Measurements from ENCODE around the gene CEP126.
"Not testable (repeated sequence)": the region's sequence is repeated elsewhere in the genome, so short reads cannot be mapped to it uniquely, and the experiment has no call there.

Gene CEP126

GRCh38 chr11:101940901-101941520, 26.2 kb downstream of the CEP126 start:
- no peak for DNase-seq

- DNase-seq: no peak
These were observed 30.1 kb downstream of the CEP126 start for GRCh38 chr11:101944923-101945322.

- DNase-seq: no peak
These were observed 30.6 kb downstream of the CEP126 start for GRCh38 chr11:101945448-101945847.

- DNase-seq: no peak
These were observed 34.9 kb downstream of the CEP126 start for GRCh38 chr11:101949680-101950220.

GRCh38 chr11:101955278-101955677, 40.5 kb downstream of the CEP126 start:
- DNase-seq: no peak

- DNase-seq: no peak
These were observed 40.9 kb downstream of the CEP126 start for GRCh38 chr11:101955701-101956100.

- no peak for DNase-seq
These were observed 45.4 kb downstream of the CEP126 start for GRCh38 chr11:101960231-101960630.

- DNase-seq: not testable (repeated sequence)
These were observed 49.4 kb downstream of the CEP126 start for GRCh38 chr11:101964200-101964599.

- peak; percentile 32 for DNase-seq
These were observed 59.4 kb downstream of the CEP126 start for GRCh38 chr11:101974255-101974654.

- no peak for DNase-seq
These were observed 60.0 kb downstream of the CEP126 start for GRCh38 chr11:101974771-101975170.

- no peak for DNase-seq
These were observed 60.9 kb downstream of the CEP126 start for GRCh38 chr11:101975734-101976133.

- no peak for DNase-seq
These were observed 72.6 kb downstream of the CEP126 start for GRCh38 chr11:101987370-101987769.

- no peak for DNase-seq
These were observed 78.4 kb downstream of the CEP126 start for GRCh38 chr11:101993172-101993571.

- DNase-seq: not testable (repeated sequence)
These were observed 79.3 kb downstream of the CEP126 start for GRCh38 chr11:101994052-101994469.

GRCh38 chr11:101996111-101996510, 81.3 kb downstream of the CEP126 start:
- DNase-seq: no peak

GRCh38 chr11:102001657-102002338, 87.0 kb downstream of the CEP126 start:
- DNase-seq: no peak

- no peak for DNase-seq
These were observed 89.4 kb downstream of the CEP126 start for GRCh38 chr11:102004220-102004619.

GRCh38 chr11:102005306-102005705, 90.5 kb downstream of the CEP126 start:
- DNase-seq: no peak

- no peak for DNase-seq
These were observed 92.2 kb downstream of the CEP126 start for GRCh38 chr11:102006835-102007566.

GRCh38 chr11:102007567-102008437, 93.0 kb downstream of the CEP126 start:
- peak; percentile 32 for DNase-seq

GRCh38 chr11:102010776-102011494, 96.1 kb downstream of the CEP126 start:
- DNase-seq: peak; percentile 53

GRCh38 chr11:102012946-102013345, 98.1 kb downstream of the CEP126 start:
- no peak for DNase-seq
